ENCODE results near the gene SGCG. TPM values are rescaled to one million over a fixed set of nuclear protein-coding genes. Genes with fewer than 3 reads are reported as not detected.

Gene SGCG
- total RNA-seq, 1 donor from 2014 or later = 3.2 TPM

DNA sequence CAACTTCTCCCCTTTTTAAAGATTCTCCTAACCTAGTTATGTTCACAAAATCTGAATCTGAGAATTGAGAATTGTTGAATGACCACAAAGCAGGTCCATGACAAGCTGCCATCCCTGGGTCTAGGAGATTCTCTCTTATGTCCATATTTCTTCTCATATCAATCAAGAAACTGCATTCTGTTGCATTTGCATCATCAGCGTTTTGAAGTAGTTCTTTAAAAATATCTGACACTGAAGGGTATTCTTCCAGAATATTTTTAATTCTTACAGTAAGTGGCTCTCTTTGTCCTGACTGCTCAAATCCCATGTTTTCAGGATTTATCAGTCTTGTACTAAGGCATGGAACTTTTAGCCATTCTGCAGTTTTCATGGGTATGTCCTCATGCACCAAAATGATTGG, 158.4 kb downstream of the SGCG start:
- TF ChIP-seq, protein P1, sequence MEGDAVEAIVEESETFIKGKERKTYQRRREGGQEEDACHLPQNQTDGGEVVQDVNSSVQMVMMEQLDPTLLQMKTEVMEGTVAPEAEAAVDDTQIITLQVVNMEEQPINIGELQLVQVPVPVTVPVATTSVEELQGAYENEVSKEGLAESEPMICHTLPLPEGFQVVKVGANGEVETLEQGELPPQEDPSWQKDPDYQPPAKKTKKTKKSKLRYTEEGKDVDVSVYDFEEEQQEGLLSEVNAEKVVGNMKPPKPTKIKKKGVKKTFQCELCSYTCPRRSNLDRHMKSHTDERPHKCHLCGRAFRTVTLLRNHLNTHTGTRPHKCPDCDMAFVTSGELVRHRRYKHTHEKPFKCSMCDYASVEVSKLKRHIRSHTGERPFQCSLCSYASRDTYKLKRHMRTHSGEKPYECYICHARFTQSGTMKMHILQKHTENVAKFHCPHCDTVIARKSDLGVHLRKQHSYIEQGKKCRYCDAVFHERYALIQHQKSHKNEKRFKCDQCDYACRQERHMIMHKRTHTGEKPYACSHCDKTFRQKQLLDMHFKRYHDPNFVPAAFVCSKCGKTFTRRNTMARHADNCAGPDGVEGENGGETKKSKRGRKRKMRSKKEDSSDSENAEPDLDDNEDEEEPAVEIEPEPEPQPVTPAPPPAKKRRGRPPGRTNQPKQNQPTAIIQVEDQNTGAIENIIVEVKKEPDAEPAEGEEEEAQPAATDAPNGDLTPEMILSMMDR (IDR thresholded peaks at IDR 0.05) = no peak
- DNase-seq = no peak
- no peaks in the 10 kb centered on the region for H3K27me3 ChIP-seq (ENCODE audit: low read depth)
- no peak overlapping the region for H3K4me3 ChIP-seq
- ATAC-seq = no peak
- peaks cover 15% of the 10 kb centered on the region for H3K36me3 ChIP-seq
- peaks cover 10% of the 10 kb centered on the region for H3K9me3 ChIP-seq
- intact Hi-C loops (cut with DNase I) = no loop called here
- H3K4me1 ChIP-seq = no peaks in the 10 kb centered on the region
- no peak overlapping the region for H3K27ac ChIP-seq

- no peaks in the 10 kb centered on the region for H3K9me3 ChIP-seq
- no peak for ATAC-seq
- peaks cover 30% of the 10 kb centered on the region for H3K36me3 ChIP-seq
Measured at GRCh38 chr13:23344931-23345595, 164.3 kb downstream of the SGCG start.

DNA sequence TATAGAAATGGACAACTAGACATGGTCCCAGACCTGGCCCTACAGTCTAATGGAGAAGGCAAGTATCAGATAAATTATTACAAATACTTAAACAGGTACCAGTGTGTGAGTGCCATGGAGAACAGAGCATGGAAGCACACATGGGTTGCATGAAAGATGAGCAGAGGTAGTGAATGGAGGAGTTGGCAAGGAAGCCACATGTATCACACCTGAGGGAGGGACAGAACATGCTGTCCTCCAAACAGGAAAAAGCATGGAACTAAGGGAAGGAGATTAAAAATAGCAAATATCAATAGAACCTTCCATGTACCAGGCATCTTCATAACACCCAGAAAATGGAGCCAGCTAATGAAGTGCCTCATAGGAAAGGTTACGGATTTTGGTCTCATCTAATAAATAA, 166.8 kb downstream of the SGCG start:
- intact Hi-C loops (cut with DNase I) = no loop called here
- H3K4me3 ChIP-seq = no peak overlapping the region

More at GRCh38 chr13:23344931-23345595, 164.3 kb downstream of the SGCG start:
- Histone ChIP-seq H3K4me1 (no peaks in the 10 kb centered on the region), H3K27ac (no peak overlapping the region), H3K27me3 (ENCODE audit: low read depth) (no peaks in the 10 kb centered on the region), H3K4me3 (no peak overlapping the region)
- intact Hi-C loops (cut with DNase I) = no loop called here
- DNase-seq = no peak
- TF ChIP-seq, protein P1 (IDR thresholded peaks at IDR 0.05) = no peak

DNA sequence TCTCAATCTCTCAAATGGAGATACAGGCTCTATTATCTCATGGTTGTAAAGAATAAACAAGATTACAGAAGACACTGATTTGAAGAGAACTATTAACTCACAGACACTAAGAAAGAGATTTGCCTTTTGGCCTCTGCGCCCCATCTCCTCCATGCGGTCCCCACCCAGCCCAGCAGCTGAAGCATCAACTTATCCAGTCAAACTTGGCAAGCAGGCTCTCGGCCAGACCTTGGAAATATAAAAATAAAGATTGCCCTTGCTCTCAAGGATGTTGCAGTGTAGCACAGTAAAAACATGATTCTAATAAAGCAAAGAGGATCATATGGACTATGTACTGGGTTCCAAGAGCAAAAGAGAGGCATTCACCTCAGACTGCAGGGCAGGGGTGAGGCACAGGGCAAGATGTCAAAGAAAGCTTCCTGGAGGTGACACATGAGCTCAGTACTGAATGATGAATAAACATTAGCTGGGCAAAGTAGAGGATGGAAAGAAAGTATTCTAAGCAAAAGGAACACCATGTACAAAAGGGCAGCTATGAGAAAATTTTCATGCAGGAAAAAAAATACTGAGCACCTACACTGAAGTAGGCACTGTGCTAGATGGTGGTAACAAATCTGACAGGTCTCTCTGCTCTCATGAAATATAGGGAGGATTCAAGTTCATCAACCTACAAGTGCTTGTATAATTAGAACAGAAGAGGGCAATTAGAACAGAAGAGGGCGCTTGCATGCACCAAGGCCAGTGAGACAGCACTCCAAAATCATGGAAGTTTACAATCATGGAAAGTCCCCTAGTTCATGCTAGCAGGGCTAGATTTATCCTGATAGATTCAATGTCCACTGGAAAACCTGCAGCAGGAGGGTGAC, 167.7 kb downstream of the SGCG start:
- ATAC-seq (no peak), DNase-seq (no peak)
- intact Hi-C loops (cut with DNase I) = no loop called here
- H3K36me3 ChIP-seq = peaks cover 22% of the 10 kb centered on the region
- no peaks in the 10 kb centered on the region for H3K4me1 ChIP-seq
- H3K27me3 ChIP-seq (ENCODE audit: low read depth) = no peaks in the 10 kb centered on the region
- no peak overlapping the region for H3K4me3 ChIP-seq
- no peaks in the 10 kb centered on the region for H3K9me3 ChIP-seq
- no peak overlapping the region for H3K27ac ChIP-seq
- TF ChIP-seq, protein P1 (IDR thresholded peaks at IDR 0.05) = no peak

More for the DNA sequence above, 166.8 kb downstream of the SGCG start:
- Histone ChIP-seq H3K27ac (no peak overlapping the region), H3K27me3 (ENCODE audit: low read depth) (no peaks in the 10 kb centered on the region), H3K36me3 (peaks cover 17% of the 10 kb centered on the region), H3K4me1 (no peaks in the 10 kb centered on the region), H3K9me3 (no peaks in the 10 kb centered on the region)
- DNase-seq (no peak), ATAC-seq (no peak)
- TF ChIP-seq, protein P1 (IDR thresholded peaks at IDR 0.05) = no peak

DNA sequence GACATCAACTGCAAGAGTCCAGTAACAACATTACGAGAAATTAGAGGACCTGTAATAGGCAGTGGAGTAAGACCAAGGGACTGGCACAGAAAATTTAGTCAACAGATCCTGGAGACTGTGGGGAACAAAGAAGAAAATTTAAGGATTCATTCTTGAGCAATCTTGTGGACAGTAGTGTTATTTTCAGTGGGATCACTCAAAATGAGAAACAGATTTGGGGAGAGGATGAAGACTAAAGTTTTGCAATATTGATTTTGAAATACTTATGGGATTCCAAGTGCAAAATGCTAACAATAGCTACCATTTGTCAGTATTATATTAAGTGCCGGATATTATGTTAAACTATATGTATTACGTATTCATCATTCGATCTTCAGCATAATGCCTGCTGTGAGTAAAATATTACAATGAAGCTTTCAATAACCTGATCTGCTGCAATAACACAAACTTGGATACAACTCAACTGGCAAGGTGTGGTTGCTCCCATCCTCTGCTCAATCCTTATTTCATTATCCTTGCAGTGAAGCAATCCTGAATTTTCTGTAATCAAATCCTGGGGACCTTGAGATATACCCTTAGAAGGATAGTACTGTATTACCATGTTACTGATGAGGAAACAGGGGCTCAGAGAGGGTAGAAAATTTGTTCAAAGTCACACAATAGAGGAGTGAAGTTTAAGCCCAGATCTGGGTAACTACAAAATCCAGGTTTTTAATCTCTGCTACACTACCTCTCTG, 168.6 kb downstream of the SGCG start:
- TF ChIP-seq, protein P1 (IDR thresholded peaks at IDR 0.05) = no peak
- no peaks in the 10 kb centered on the region for H3K4me1 ChIP-seq
- intact Hi-C loops (cut with DNase I) = no loop called here
- no peaks in the 10 kb centered on the region for H3K9me3 ChIP-seq
- no peak for DNase-seq
- no peak for ATAC-seq
- H3K4me3 ChIP-seq = no peak overlapping the region
- no peak overlapping the region for H3K27ac ChIP-seq
- H3K27me3 ChIP-seq (ENCODE audit: low read depth) = no peaks in the 10 kb centered on the region
- H3K36me3 ChIP-seq = peaks cover 24% of the 10 kb centered on the region

All from lower lobe of right lung (tissue), 2 donors.